WTC11 (cell line): Measurements from ENCODE around the gene MZT2B.
"Not testable (repeated sequence)": the region's sequence is repeated elsewhere in the genome, so short reads cannot be mapped to it uniquely, and the experiment has no call there.

ENCODE experiments used
- CREB1 ChIP-seq: sonication (generic); formaldehyde crosslinking; IDR thresholded peaks from 2 replicates; pipeline ENCODE4 v1.8.0; 2023; ENCODE audit warnings: mild to moderate bottlenecking, missing genetic modification reagents
- RELA ChIP-seq: sonication (generic); formaldehyde crosslinking; IDR thresholded peaks from 2 replicates; pipeline ENCODE4 v1.8.1; 2022; ENCODE audit warnings: missing genetic modification reagents, mild to moderate bottlenecking, borderline replicate concordance
- SMAD4 ChIP-seq: sonication (generic); formaldehyde crosslinking; IDR thresholded peaks from 2 replicates; pipeline ENCODE4 v1.8.0; 2022; ENCODE audit warnings: mild to moderate bottlenecking, missing genetic modification reagents
- TCF7 ChIP-seq: sonication (generic); formaldehyde crosslinking; IDR thresholded peaks from 2 replicates; pipeline ENCODE4 v1.8.0; 2022; ENCODE audit warnings: mild to moderate bottlenecking, low read depth, missing genetic modification reagents, moderate library complexity
- ZNF416 ChIP-seq: fragments of 250-450 bp; sonication (Bioruptor Pico); IDR thresholded peaks from 2 replicates; pipeline ENCODE4 v1.9.0; 2021; ENCODE audit warnings: mild to moderate bottlenecking, inconsistent platforms
- TF ChIP-seq, protein P1 (sequence below): fragments of 200-600 bp; IDR thresholded peaks from 2 replicates; pipeline ENCODE4 v1.8.0; 2022; ENCODE audit warnings: antibody characterized with exemption

DNA sequence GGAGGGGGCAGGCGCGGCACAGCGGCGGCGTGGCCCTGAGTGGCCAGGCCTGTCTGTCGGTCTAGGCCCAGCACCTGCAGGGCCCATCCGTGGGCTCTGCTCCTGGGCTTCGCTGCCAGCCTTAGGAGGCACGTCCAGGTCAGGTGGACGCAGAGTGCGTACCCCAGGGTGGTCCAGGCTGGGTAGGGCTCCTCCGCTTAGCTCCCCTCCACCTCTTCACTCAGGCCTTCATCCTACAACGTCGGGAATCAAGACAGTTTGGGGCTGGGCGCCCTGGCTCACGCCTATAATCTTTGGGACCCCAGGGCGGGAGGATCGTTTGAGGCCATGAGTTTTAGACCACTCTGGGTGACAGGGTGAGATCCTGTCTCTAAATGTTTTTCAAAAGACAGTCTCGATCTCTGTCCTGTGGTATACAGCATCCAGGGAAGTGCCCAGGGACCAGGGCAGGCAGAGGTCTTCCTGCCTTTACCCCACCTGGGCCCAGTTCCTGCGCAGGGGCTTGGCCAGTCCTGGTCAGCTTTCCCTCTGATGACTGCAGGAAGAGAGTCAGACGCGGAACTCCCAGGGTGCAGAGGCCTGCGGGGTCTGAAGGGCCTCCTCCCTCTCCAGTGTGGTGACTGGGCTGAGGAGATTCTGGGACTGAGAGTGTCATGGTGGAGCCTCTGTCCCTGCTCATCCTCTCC lies 907 bp downstream of the MZT2B start:
- TF ChIP-seq, protein P1, sequence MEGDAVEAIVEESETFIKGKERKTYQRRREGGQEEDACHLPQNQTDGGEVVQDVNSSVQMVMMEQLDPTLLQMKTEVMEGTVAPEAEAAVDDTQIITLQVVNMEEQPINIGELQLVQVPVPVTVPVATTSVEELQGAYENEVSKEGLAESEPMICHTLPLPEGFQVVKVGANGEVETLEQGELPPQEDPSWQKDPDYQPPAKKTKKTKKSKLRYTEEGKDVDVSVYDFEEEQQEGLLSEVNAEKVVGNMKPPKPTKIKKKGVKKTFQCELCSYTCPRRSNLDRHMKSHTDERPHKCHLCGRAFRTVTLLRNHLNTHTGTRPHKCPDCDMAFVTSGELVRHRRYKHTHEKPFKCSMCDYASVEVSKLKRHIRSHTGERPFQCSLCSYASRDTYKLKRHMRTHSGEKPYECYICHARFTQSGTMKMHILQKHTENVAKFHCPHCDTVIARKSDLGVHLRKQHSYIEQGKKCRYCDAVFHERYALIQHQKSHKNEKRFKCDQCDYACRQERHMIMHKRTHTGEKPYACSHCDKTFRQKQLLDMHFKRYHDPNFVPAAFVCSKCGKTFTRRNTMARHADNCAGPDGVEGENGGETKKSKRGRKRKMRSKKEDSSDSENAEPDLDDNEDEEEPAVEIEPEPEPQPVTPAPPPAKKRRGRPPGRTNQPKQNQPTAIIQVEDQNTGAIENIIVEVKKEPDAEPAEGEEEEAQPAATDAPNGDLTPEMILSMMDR, result not testable (repeated sequence)
- not testable (repeated sequence) for TF ChIP-seq SMAD4; RELA (CRISPR knock-in tag); CREB1 (CRISPR knock-in tag); TCF7 (CRISPR knock-in tag); ZNF416 (CRISPR knock-in tag)
